Embryonic facial prominence (tissue), 1 donor: ENCODE data around the gene PHACTR4.
"Not testable (repeated sequence)": the region's sequence is repeated elsewhere in the genome, so short reads cannot be mapped to it uniquely, and the experiment has no call there.

Experiments used
- DNase-seq: peaks from one replicate; pipeline ENCODE4 v3.0.0-alpha.2; 2016; ENCODE audit errors: extremely low spot score

The PHACTR4 gene

GRCh38 chr1:28521502-28522164 lies 152.1 kb downstream of the PHACTR4 start:
- no peak for DNase-seq

- DNase-seq: not testable (repeated sequence)
These were observed 153.0 kb downstream of the PHACTR4 start for GRCh38 chr1:28522537-28522936.

GRCh38 chr1:28525002-28525642 lies 155.6 kb downstream of the PHACTR4 start:
- not testable (repeated sequence) for DNase-seq

GRCh38 chr1:28526886-28527285 lies 157.3 kb downstream of the PHACTR4 start:
- no peak for DNase-seq

GRCh38 chr1:28530456-28530855 lies 160.9 kb downstream of the PHACTR4 start:
- no peak for DNase-seq

GRCh38 chr1:28534671-28535070 lies 165.1 kb downstream of the PHACTR4 start:
- DNase-seq: no peak

GRCh38 chr1:28535180-28535579 lies 165.6 kb downstream of the PHACTR4 start:
- DNase-seq: no peak

GRCh38 chr1:28537457-28538199 lies 168.1 kb downstream of the PHACTR4 start:
- no peak for DNase-seq

GRCh38 chr1:28538286-28538685 lies 168.7 kb downstream of the PHACTR4 start:
- no peak for DNase-seq

- DNase-seq: no peak
These were observed 171.1 kb downstream of the PHACTR4 start for GRCh38 chr1:28540651-28541050.

GRCh38 chr1:28541414-28542015 lies 172.0 kb downstream of the PHACTR4 start:
- not testable (repeated sequence) for DNase-seq

GRCh38 chr1:28545246-28545628 lies 175.7 kb downstream of the PHACTR4 start:
- DNase-seq: no peak

- DNase-seq: no peak
These were observed 178.8 kb downstream of the PHACTR4 start for GRCh38 chr1:28548318-28548717.
